K562 (cell line): ENCODE results near the gene TEX14. TPM values are rescaled to one million over a fixed set of nuclear protein-coding genes. Genes with fewer than 3 reads are reported as not detected.
A peak's percentile ranks its signal among the peaks of the same experiment; 100 is the strongest.

ENCODE experiments used
- ADNP ChIP-seq: fragments of 200-800 bp; sonication (Bioruptor generic); IDR thresholded peaks from 2 replicates; pipeline ENCODE4 v1.6.1; 2016; ENCODE audit warnings: missing genetic modification characterization, missing compliant biosample characterization
- FOXA1 ChIP-seq: fragments of 450-650 bp; IDR thresholded peaks from 2 replicates; pipeline ENCODE4 v1.6.1; 2016; ENCODE audit warnings: mild to moderate bottlenecking, borderline replicate concordance
- FOXJ2 ChIP-seq: fragments of 200-800 bp; sonication (Bioruptor generic); IDR thresholded peaks from 2 replicates; pipeline ENCODE4 v1.6.1; 2016; ENCODE audit warnings: missing genetic modification characterization, missing compliant biosample characterization
- HMG20B ChIP-seq: fragments of 250-450 bp; sonication (Bioruptor Pico); IDR thresholded peaks from 2 replicates; pipeline ENCODE4 v1.5.0; 2021; ENCODE audit warnings: mild to moderate bottlenecking
- ILK ChIP-seq: fragments of 450-650 bp; IDR thresholded peaks from 2 replicates; pipeline ENCODE4 v1.6.1; 2016; ENCODE audit warnings: missing genetic modification characterization, low read depth, mild to moderate bottlenecking, missing compliant biosample characterization, moderate library complexity, borderline replicate concordance
- JUNB ChIP-seq: fragments of 450-650 bp; formaldehyde crosslinking; conservative IDR thresholded peaks from 2 replicates; pipeline ENCODE4 v1.4.0; 2020; ENCODE audit warnings: mild to moderate bottlenecking
- JUND ChIP-seq, 2 experiments: IDR thresholded peaks; 2 replicates in 1 of 2; 3 replicates in 1 of 2; pipeline ENCODE4 v1.6.1; 2011; ENCODE audit warnings: borderline replicate concordance in 2 of 2, low read depth in 2 of 2, low read length in 2 of 2, improper control_type of control experiment in 1 of 2, missing biosample characterization in 1 of 2, missing genetic modification characterization in 1 of 2, missing genetic modification reagents in 1 of 2
- KLF10 ChIP-seq: fragments of 250-450 bp; sonication (Bioruptor Pico); IDR thresholded peaks from 2 replicates; pipeline ENCODE4 v1.6.1; 2021; ENCODE audit warnings: matching md5 sums
- MCM7 ChIP-seq, 2 experiments: fragments of 450-650 bp; IDR thresholded peaks; 2 replicates each; pipeline ENCODE4 v1.6.1; 2016 to 2018
- MTF1 ChIP-seq: fragments of 250-450 bp; sonication (Bioruptor Pico); IDR thresholded peaks from 2 replicates; pipeline ENCODE4 v1.9.0; 2021; ENCODE audit warnings: moderate library complexity, mild to moderate bottlenecking, inconsistent platforms, borderline replicate concordance
- NELFE ChIP-seq: IDR thresholded peaks from 2 replicates; pipeline ENCODE4 v1.6.1; 2011; ENCODE audit warnings: mild to moderate bottlenecking; ENCODE audit not compliant: insufficient read depth, insufficient read length
- NRF1 ChIP-seq, 2 experiments: fragments of 450-650 bp; IDR thresholded peaks in 1 of 2; conservative IDR thresholded peaks in 1 of 2; 2 replicates each; pipeline ENCODE4 v1.6.1; 2014; ENCODE audit warnings: mild to moderate bottlenecking in 2 of 2
- NUFIP1 ChIP-seq: fragments of 450-650 bp; IDR thresholded peaks from 2 replicates; pipeline ENCODE4 v1.6.1; 2018; ENCODE audit not compliant: partially characterized antibody
- PCBP2 ChIP-seq: fragments of 200-400 bp; formaldehyde crosslinking; IDR thresholded peaks from 2 replicates; pipeline ENCODE4 v1.6.1; 2018; ENCODE audit warnings: low read length, low read depth, mild to moderate bottlenecking, moderate library complexity; ENCODE audit not compliant: poor library complexity, severe bottlenecking
- RBM17 ChIP-seq: fragments of 200-400 bp; formaldehyde crosslinking; IDR thresholded peaks from 2 replicates; pipeline ENCODE4 v1.6.1; 2017; ENCODE audit warnings: low read depth, mild to moderate bottlenecking, low read length, borderline replicate concordance
- SOX6 ChIP-seq: fragments of 450-650 bp; IDR thresholded peaks from 2 replicates; pipeline ENCODE4 v1.6.1; 2014; ENCODE audit warnings: mild to moderate bottlenecking
- ZNF143 ChIP-seq: sonication (generic); formaldehyde crosslinking; IDR thresholded peaks from 2 replicates; pipeline ENCODE4 v1.9.0; 2022; ENCODE audit warnings: mild to moderate bottlenecking, missing genetic modification reagents
- ZNF165 ChIP-seq: fragments of 250-450 bp; sonication (Bioruptor Pico); IDR thresholded peaks from 2 replicates; pipeline ENCODE4 v1.4.0; 2020; ENCODE audit warnings: borderline replicate concordance
- ZNF212 ChIP-seq: fragments of 450-650 bp; formaldehyde crosslinking; IDR thresholded peaks from 2 replicates; pipeline ENCODE4 v1.4.0; 2020; ENCODE audit warnings: mild to moderate bottlenecking
- ZNF76 ChIP-seq: fragments of 250-450 bp; sonication (Bioruptor Pico); IDR thresholded peaks from 2 replicates; pipeline ENCODE4 v1.4.0; 2020; ENCODE audit warnings: mild to moderate bottlenecking, moderate library complexity, borderline replicate concordance
- polyA plus RNA-seq, 8 experiments: library from polyadenylated mRNA; depleted of rRNA in 4 of 8; stranded (reverse) in 5 of 8; unstranded in 3 of 8; fragments of >200 nt; fragmentation: Nextera tagmentation in 2 of 8; fragmentation: Illumina TruSeq in 1 of 8; extraction: Ambion mirVana in 2 of 8; extraction: Trizol in 1 of 8; gene quantifications; 2 replicates each; pipeline versions ENCODE4 v1.2.1 to v1.2.3, GENCODE V29; 2011 to 2014; ENCODE audit warnings: inconsistent platforms in 1 of 8, missing spikeins in 1 of 8
- total RNA-seq, 7 experiments: library from RNA; depleted of rRNA in 6 of 7; stranded (reverse); fragments of >200 nt in 6 of 7; fragmentation: Illumina TruSeq in 2 of 7; extraction: Trizol in 2 of 7; gene quantifications; 2 replicates each; pipeline versions ENCODE4 v1.2.1 to v1.2.3, GENCODE V29; 2011 to 2021; ENCODE audit warnings: low replicate concordance in 1 of 7
- TF ChIP-seq, protein P1 (sequence below): fragments of 450-650 bp; IDR thresholded peaks from 2 replicates; pipeline ENCODE4 v1.6.1; 2018; ENCODE audit warnings: mild to moderate bottlenecking, low read depth; ENCODE audit not compliant: partially characterized antibody
- TF ChIP-seq, protein P2 (sequence below): sonication (generic); formaldehyde crosslinking; IDR thresholded peaks from 2 replicates; pipeline ENCODE4 v1.8.0; 2022; ENCODE audit warnings: mild to moderate bottlenecking, missing genetic modification reagents, borderline replicate concordance
- TF ChIP-seq, protein P3 (sequence below): fragments of 250-450 bp; sonication (Bioruptor Pico); IDR thresholded peaks from 2 replicates; pipeline ENCODE4 v1.8.0; 2022; ENCODE audit warnings: inconsistent platforms

TEX14 gene
- total and polyA plus RNA-seq, 9 of the 15 experiments (the other 6 are each of a cell fraction or from before 2014, with no cell fraction given) = 0.05 to 0.12 (median 0.09) TPM; not detected in 1

DNA sequence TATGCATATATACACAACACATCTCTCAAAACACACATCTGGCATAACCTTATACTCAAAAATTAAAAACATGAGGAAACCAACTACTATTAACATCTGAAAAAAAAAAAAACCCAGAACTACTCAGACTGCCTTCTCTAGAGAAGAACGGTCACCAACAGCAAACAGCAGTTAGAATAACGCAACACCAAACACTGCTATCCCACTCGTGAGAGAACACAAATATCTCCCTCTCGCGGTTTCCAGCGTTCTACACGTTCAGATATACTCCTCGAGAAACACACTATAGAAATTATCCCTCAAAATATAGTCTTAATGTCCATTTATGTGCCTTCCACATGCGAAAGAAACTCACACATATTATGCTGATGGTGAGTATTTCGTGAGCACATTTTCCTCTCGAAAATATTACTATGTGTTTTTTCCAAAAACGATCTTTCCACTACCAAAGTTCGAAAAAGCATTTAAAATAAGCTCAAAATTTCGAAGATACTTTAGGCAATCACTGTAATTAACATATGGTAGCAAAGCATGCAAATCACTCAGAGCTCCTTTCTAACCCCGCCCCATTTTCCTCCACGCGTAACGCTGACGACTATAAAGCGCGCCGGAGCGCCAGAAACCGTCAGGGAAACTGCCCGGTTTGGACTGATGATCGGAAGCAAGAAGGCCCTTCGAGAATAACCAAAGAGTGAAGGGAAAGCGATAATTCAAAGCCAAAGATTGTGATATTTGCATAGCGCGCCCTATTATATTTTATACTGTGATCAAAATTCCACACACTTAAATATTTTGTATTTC, 60.1 kb downstream of the TEX14 start (continued):
- TF ChIP-seq NRF1 (conservative IDR thresholded peaks at IDR 0.05 in 1 of 2, IDR thresholded peaks at IDR 0.05 in 1 of 2) (peak; percentile 33 to 39; a peak in 2 of 4 replicates), NUFIP1 (peak; percentile 99), ZNF212 (CRISPR knock-in tag) (peak; percentile 96), FOXJ2 (tag) (0 out of 2 replicates have a peak, but pooled peaks have one; percentile 16), MTF1 (no peak), ZNF143 (CRISPR knock-in tag) (no peak), ZNF76 (no peak), NELFE (no peak), ZNF165 (no peak), JUND (IDR thresholded peaks at IDR 0.05; ENCODE audit: borderline replicate concordance, low read depth, low read length) (peak; percentile 77), JUND (tag; IDR thresholded peaks at IDR 0.05; ENCODE audit: borderline replicate concordance, low read depth, low read length) (no peak; the same call in 2 of the 3 replicates), HMG20B (CRISPR knock-in tag) (peak; percentile 98), RBM17 (no peak), JUNB (CRISPR knock-in tag) (0 out of 2 replicates have a peak, but pooled peaks have one; percentile 43), ILK (0 out of 2 replicates have a peak, but pooled peaks have one; percentile 43), KLF10 (CRISPR knock-in tag) (peak; percentile 98), SOX6 (peak; percentile 74), ADNP (tag) (no peak), FOXA1 (no peak), MCM7 (IDR thresholded peaks at IDR 0.05) (peak; percentile 68 to 90; a peak in 2 of 4 replicates), PCBP2 (no peak)
- TF ChIP-seq, protein P1, sequence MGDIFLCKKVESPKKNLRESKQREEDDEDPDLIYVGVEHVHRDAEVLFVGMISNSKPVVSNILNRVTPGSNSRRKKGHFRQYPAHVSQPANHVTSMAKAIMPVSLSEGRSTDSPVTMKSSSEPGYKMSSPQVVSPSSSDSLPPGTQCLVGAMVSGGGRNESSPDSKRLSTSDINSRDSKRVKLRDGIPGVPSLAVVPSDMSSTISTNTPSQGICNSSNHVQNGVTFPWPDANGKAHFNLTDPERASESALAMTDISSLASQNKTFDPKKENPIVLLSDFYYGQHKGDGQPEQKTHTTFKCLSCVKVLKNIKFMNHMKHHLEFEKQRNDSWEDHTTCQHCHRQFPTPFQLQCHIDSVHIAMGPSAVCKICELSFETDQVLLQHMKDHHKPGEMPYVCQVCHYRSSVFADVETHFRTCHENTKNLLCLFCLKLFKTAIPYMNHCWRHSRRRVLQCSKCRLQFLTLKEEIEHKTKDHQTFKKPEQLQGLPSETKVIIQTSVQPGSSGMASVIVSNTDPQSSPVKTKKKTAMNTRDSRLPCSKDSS = no peak
- TF ChIP-seq, protein P2, sequence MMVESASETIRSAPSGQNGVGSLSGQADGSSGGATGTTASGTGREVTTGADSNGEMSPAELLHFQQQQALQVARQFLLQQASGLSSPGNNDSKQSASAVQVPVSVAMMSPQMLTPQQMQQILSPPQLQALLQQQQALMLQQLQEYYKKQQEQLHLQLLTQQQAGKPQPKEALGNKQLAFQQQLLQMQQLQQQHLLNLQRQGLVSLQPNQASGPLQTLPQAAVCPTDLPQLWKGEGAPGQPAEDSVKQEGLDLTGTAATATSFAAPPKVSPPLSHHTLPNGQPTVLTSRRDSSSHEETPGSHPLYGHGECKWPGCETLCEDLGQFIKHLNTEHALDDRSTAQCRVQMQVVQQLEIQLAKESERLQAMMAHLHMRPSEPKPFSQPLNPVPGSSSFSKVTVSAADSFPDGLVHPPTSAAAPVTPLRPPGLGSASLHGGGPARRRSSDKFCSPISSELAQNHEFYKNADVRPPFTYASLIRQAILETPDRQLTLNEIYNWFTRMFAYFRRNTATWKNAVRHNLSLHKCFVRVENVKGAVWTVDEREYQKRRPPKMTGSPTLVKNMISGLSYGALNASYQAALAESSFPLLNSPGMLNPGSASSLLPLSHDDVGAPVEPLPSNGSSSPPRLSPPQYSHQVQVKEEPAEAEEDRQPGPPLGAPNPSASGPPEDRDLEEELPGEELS (CRISPR knock-in tag) = no peak
- TF ChIP-seq, protein P3, sequence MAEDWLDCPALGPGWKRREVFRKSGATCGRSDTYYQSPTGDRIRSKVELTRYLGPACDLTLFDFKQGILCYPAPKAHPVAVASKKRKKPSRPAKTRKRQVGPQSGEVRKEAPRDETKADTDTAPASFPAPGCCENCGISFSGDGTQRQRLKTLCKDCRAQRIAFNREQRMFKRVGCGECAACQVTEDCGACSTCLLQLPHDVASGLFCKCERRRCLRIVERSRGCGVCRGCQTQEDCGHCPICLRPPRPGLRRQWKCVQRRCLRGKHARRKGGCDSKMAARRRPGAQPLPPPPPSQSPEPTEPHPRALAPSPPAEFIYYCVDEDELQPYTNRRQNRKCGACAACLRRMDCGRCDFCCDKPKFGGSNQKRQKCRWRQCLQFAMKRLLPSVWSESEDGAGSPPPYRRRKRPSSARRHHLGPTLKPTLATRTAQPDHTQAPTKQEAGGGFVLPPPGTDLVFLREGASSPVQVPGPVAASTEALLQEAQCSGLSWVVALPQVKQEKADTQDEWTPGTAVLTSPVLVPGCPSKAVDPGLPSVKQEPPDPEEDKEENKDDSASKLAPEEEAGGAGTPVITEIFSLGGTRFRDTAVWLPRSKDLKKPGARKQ (CRISPR knock-in tag) = no peak
